HUDEP-2 (cell line): ENCODE measurements around the gene MYH9.

ENCODE experiments used
- DNase-seq, 76 experiments: peaks; one replicate each; lab custom pipeline; 2025; ENCODE audit not compliant: unreplicated experiment in 76 of 76; lab: John Stamatoyannopoulos, UW

The MYH9 gene

GRCh38 chr22:36333644-36334043 is 54.1 kb downstream of the MYH9 start:
- no peak for DNase-seq

- peak in 2 of 76 experiments; percentile 15 to 18 for DNase-seq
Observed at GRCh38 chr22:36332623-36333332, 55.0 kb downstream of the MYH9 start.

GRCh38 chr22:36331912-36332622 is 55.7 kb downstream of the MYH9 start:
- DNase-seq: peak in 54 of 76 experiments; percentile 8 to 65 (median 40)

GRCh38 chr22:36331306-36331911 is 56.4 kb downstream of the MYH9 start:
- DNase-seq: peak in 10 of 76 experiments; percentile 1 to 28 (median 12)

GRCh38 chr22:36330655-36331305 is 57.0 kb downstream of the MYH9 start:
- DNase-seq: no peak

- DNase-seq: no peak
Observed at GRCh38 chr22:36330127-36330526, 57.6 kb downstream of the MYH9 start.

GRCh38 chr22:36329254-36330078 is 58.3 kb downstream of the MYH9 start:
- DNase-seq: peak in 57 of 76 experiments; percentile 7 to 76 (median 42)

GRCh38 chr22:36328635-36329253 is 59.0 kb downstream of the MYH9 start:
- DNase-seq: no peak

GRCh38 chr22:36327922-36328551 is 59.7 kb downstream of the MYH9 start:
- DNase-seq: no peak

- no peak for DNase-seq
Observed at GRCh38 chr22:36326178-36327161, 61.3 kb downstream of the MYH9 start.

- DNase-seq: no peak
Observed at GRCh38 chr22:36325154-36326031, 62.4 kb downstream of the MYH9 start.

GRCh38 chr22:36324414-36324813 is 63.4 kb downstream of the MYH9 start:
- DNase-seq: no peak

- DNase-seq: no peak
Observed at GRCh38 chr22:36323855-36324331, 63.9 kb downstream of the MYH9 start.

GRCh38 chr22:36323182-36323854 is 64.4 kb downstream of the MYH9 start:
- no peak for DNase-seq

- DNase-seq: no peak
Observed at GRCh38 chr22:36322602-36322915, 65.2 kb downstream of the MYH9 start.

- DNase-seq: no peak
Observed at GRCh38 chr22:36321797-36322601, 65.8 kb downstream of the MYH9 start.
